GDM1 (cell line): Measurements from ENCODE around the gene EHD1.
A peak's percentile ranks its signal among the peaks of the same experiment; 100 is the strongest.
"Not testable (repeated sequence)": the region's sequence is repeated elsewhere in the genome, so short reads cannot be mapped to it uniquely, and the experiment has no call there.

Source experiments
- DNase-seq: peaks from one replicate; lab custom pipeline; 2025; lab: John Stamatoyannopoulos, UW

EHD1 gene

GRCh38 chr11:64826578-64827450 is 51.6 kb downstream of the EHD1 start:
- no peak for DNase-seq

- no peak for DNase-seq
Measured at GRCh38 chr11:64826062-64826461, 52.4 kb downstream of the EHD1 start.

- no peak for DNase-seq
Measured at GRCh38 chr11:64823568-64824119, 54.8 kb downstream of the EHD1 start.

- DNase-seq, result no peak
Measured at GRCh38 chr11:64817476-64817875, 60.9 kb downstream of the EHD1 start.

DNA sequence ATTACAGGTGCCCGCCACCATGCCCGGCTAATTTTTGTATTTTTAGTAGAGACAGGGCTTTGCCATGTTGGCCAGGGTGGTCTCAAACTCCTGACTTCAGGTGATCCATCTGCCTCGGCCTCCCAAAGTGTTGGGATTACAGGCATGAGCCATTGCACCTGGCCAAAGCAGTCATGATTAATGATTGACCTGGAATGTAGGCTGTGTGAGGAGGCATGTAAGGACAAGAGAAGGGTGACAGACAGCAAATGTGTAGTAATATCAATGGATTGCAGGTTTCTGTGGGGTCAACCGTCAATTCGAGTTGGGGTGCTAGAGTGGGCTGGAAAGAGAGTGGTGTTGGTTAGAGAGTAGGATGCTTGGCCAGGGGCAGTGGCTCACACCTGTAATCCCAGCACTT is 63.0 kb downstream of the EHD1 start:
- not testable (repeated sequence) for DNase-seq

- no peak for DNase-seq
Measured at GRCh38 chr11:64814712-64815187, 63.7 kb downstream of the EHD1 start.

GRCh38 chr11:64813826-64814225 is 64.6 kb downstream of the EHD1 start:
- no peak for DNase-seq

- DNase-seq, result no peak
Measured at GRCh38 chr11:64810891-64811272, 67.5 kb downstream of the EHD1 start.

DNA sequence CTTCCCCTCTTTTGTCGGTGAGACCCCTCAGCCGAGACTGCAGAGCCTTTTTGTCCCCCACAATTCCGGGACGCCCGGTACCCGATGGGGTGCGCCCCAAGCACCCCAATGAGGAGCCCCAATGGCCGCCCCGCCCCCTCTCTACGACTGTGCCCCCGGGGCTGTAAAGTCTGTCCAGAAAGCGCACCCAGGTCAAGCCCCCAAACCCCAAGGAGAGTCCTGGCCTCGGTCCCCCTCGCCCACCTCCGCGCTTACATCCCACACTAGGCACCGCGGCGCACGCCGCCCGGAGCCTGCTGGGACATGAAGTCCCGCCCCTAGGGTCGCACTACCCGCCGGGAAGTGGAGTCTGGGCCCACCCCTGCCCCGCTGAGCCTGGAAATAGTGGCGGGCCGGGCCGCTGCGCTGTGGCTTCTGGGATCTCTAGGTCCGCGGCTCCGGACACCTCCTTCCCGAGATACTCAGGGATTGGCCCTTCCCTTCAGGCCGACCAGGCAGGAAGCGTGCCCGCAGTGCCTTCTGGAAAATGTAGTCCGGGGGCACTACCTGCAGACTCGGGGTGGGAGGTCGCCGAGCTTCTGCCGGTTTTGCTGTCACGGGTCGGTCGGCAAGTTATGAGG is 68.0 kb downstream of the EHD1 start, which contains the start of gene MEN1:
Gene MEN1 (minus strand): TSS at position 281 of the 620 bp plus-strand sequence. CDS start 442 bp downstream, outside the sequence.
- peak; percentile 95 for DNase-seq

- DNase-seq, result no peak
Measured at GRCh38 chr11:64809781-64810241, 68.6 kb downstream of the EHD1 start.

DNA sequence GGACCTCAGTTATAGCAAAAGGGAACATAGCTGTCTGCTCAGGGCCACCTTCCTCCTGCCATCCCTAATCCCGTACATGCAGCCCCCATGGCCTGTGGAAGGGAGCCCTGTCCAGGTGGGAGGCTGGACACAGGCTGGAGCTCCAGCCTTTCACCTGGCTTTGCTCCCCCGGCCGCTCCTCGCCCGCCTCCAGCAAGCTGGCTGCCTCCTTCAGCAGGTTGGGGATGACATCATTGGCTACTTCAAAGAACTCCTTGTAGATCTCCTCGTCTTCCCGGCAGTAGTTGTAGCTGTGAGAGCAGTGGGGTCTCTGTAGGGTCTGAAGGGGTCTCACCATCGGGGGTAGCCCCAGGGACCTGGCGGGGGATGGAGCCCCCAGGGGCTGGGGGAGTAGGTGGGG is 72.9 kb downstream of the EHD1 start:
- DNase-seq, result no peak

GRCh38 chr11:64804346-64805210 is 73.8 kb downstream of the EHD1 start:
- no peak for DNase-seq

- no peak for DNase-seq
Measured at GRCh38 chr11:64803846-64804345, 74.5 kb downstream of the EHD1 start.

GRCh38 chr11:64803158-64803845 is 75.1 kb downstream of the EHD1 start, which contains the start of gene MAP4K2:
TSS of gene MAP4K2 (minus strand) at chr11:64803214. CDS start at chr11:64803149, 65 bp downstream.
- peak; percentile 62 for DNase-seq

- DNase-seq, result no peak
Measured at GRCh38 chr11:64802370-64803157, 75.9 kb downstream of the EHD1 start.
